Activated CD4-positive, CD25-positive, alpha-beta regulatory T cell treated with anti-CD3 and anti-CD28 coated beads, Interleukin-2, amount 50 U/mL, for 16 hours (primary cell): ENCODE measurements around the gene SLC12A4.
A peak's percentile ranks its signal among the peaks of the same experiment; 100 is the strongest.
"Not testable (repeated sequence)": the region's sequence is repeated elsewhere in the genome, so short reads cannot be mapped to it uniquely, and the experiment has no call there.

Experiments
- DNase-seq: peaks from one replicate; pipeline ENCODE4 v3.0.0-alpha.2; 2020; ENCODE audit warnings: low read depth, low spot score

The SLC12A4 gene

GRCh38 chr16:67942200-67942509, 26.3 kb downstream of the SLC12A4 start:
- DNase-seq: no peak

- no peak for DNase-seq
Observed at GRCh38 chr16:67941469-67942199, 26.8 kb downstream of the SLC12A4 start.

GRCh38 chr16:67940446-67941089, 27.9 kb downstream of the SLC12A4 start:
- DNase-seq: no peak

- no peak for DNase-seq
Observed at GRCh38 chr16:67939507-67940445, 28.7 kb downstream of the SLC12A4 start.

- DNase-seq: not testable (repeated sequence)
Observed at GRCh38 chr16:67937713-67938112, 30.7 kb downstream of the SLC12A4 start.

- DNase-seq: peak; percentile 67
Observed at GRCh38 chr16:67936880-67937605, 31.4 kb downstream of the SLC12A4 start.

GRCh38 chr16:67936124-67936879, 32.1 kb downstream of the SLC12A4 start, which contains the start of gene PSMB10:
Gene PSMB10 (minus strand): TSS chr16:67936850. CDS start chr16:67936749, 101 bp downstream.
- DNase-seq: no peak

GRCh38 chr16:67935402-67936123, 32.9 kb downstream of the SLC12A4 start:
- peak; percentile 91 for DNase-seq

- DNase-seq: no peak
Observed at GRCh38 chr16:67935101-67935401, 33.4 kb downstream of the SLC12A4 start.

- DNase-seq: no peak
Observed at GRCh38 chr16:67934306-67935100, 33.9 kb downstream of the SLC12A4 start.

GRCh38 chr16:67933805-67934204, 34.6 kb downstream of the SLC12A4 start:
- no peak for DNase-seq

GRCh38 chr16:67932462-67932840, 36.0 kb downstream of the SLC12A4 start:
- DNase-seq: no peak

GRCh38 chr16:67931712-67932461, 36.5 kb downstream of the SLC12A4 start, which contains the start of gene CTRL:
Gene CTRL (minus strand): TSS chr16:67931862. CDS start chr16:67931852, 10 bp downstream.
- no peak for DNase-seq

GRCh38 chr16:67930678-67931211, 37.7 kb downstream of the SLC12A4 start:
- no peak for DNase-seq

- DNase-seq: no peak
Observed at GRCh38 chr16:67930191-67930590, 38.2 kb downstream of the SLC12A4 start.

GRCh38 chr16:67928561-67929364, 39.7 kb downstream of the SLC12A4 start:
- DNase-seq: peak; percentile 50

GRCh38 chr16:67928147-67928546, 40.3 kb downstream of the SLC12A4 start:
- no peak for DNase-seq
